Upper lobe of left lung (tissue), 4 donors: Measurements from ENCODE around the gene ZNF319.

Experiments
- CTCF ChIP-seq, 6 experiments: fragments of 450-650 bp in 4 of 6; fragments of 200-600 bp in 2 of 6; sonication (generic) in 2 of 6; IDR thresholded peaks; one replicate each; pipeline ENCODE4 v1.5.1; 2016 to 2019; ENCODE audit warnings: antibody characterized with exemption in 6 of 6
- EP300 ChIP-seq, 4 donors: sonication (generic); formaldehyde crosslinking; IDR thresholded peaks; one replicate each; pipeline ENCODE4 v1.5.1; 2017; ENCODE audit warnings: antibody characterized with exemption in 4 of 4, control low read depth in 2 of 4
- POLR2A ChIP-seq, 4 donors: fragments of 450-650 bp; IDR thresholded peaks; one replicate each; pipeline ENCODE4 v1.5.1; 2016 to 2017; ENCODE audit warnings: antibody characterized with exemption in 4 of 4, mild to moderate bottlenecking in 2 of 4
- POLR2AphosphoS5 ChIP-seq, 2 donors: sonication (generic); formaldehyde crosslinking; IDR thresholded peaks; one replicate each; pipeline ENCODE4 v1.5.1; 2017; ENCODE audit warnings: antibody characterized with exemption in 2 of 2

GRCh38 chr16:58040945-58041627 is 40.6 kb upstream of the ZNF319 start:
- TF ChIP-seq POLR2AphosphoS5 (IDR thresholded peaks at IDR 0.05) (no peak), CTCF (IDR thresholded peaks at IDR 0.05) (no peak), POLR2A (IDR thresholded peaks at IDR 0.05) (no peak), EP300 (IDR thresholded peaks at IDR 0.05) (no peak)
